Activated CD8-positive, alpha-beta T cell treated with anti-CD3 and anti-CD28 coated beads for 36 hours (primary cell): Measurements from ENCODE around the gene MCM5. TPM values are rescaled to one million over a fixed set of nuclear protein-coding genes. Genes with fewer than 3 reads are reported as not detected.
A peak's percentile ranks its signal among the peaks of the same experiment; 100 is the strongest.

Experiments
- ATAC-seq: fragments of 200-7000 bp; cut with Tn5 transposase; one replicate; pipeline ENCODE4 v1.10.0; 2021; ENCODE audit warnings: mild to moderate bottlenecking, moderate library complexity
- CTCF ChIA-PET: fragments of 350-600 bp; sonication (Branson Sonifier 250); formaldehyde crosslinking; loops from one replicate; lab custom pipeline; 2021; ENCODE audit warnings: antibody characterized with exemption; lab: Charles Lee
- POLR2A ChIA-PET: fragments of 350-600 bp; sonication (Branson Sonifier 250); formaldehyde crosslinking; loops from one replicate; lab custom pipeline; 2021; ENCODE audit warnings: antibody characterized with exemption; lab: Charles Lee
- DNase-seq: peaks from one replicate; pipeline ENCODE4 v3.0.0-alpha.2; 2020
- H3K27ac Mint-ChIP-seq: one replicate; pipeline ENCODE4 v1.8.0; 2021; ENCODE audit warnings: mild to moderate bottlenecking, mixed read lengths
- H3K27me3 Mint-ChIP-seq: one replicate; pipeline ENCODE4 v1.8.0; 2021; ENCODE audit warnings: mixed read lengths
- H3K36me3 Mint-ChIP-seq: one replicate; pipeline ENCODE4 v1.8.0; 2021; ENCODE audit warnings: low read depth, mixed read lengths
- H3K4me1 Mint-ChIP-seq: one replicate; pipeline ENCODE4 v1.8.0; 2021; ENCODE audit warnings: low read depth, mixed read lengths
- H3K4me3 Mint-ChIP-seq: one replicate; pipeline ENCODE4 v1.8.0; 2021; ENCODE audit warnings: mild to moderate bottlenecking, moderate library complexity, mixed read lengths
- H3K9me3 Mint-ChIP-seq: one replicate; pipeline ENCODE4 v1.8.0; 2021; ENCODE audit warnings: mixed read lengths
- intact Hi-C: fragments of 100-400 bp; cut with micrococcal nuclease; formaldehyde crosslinking; loops from one replicate; pipeline ENCODE4 v1.10.0; 2022
- total RNA-seq, 2 experiments: library from RNA; stranded (reverse); gene quantifications; one replicate each; pipeline ENCODE4 v1.2.3, GENCODE V29; 2021
- TF ChIP-seq, protein P1 (sequence below): fragments of 200-600 bp; IDR thresholded peaks from one replicate; pipeline ENCODE4 v1.8.0; 2022; ENCODE audit warnings: antibody characterized with exemption, mild to moderate bottlenecking

The MCM5 gene
- total RNA-seq, 2 experiments from 2014 or later: 318 to 319 TPM

DNA sequence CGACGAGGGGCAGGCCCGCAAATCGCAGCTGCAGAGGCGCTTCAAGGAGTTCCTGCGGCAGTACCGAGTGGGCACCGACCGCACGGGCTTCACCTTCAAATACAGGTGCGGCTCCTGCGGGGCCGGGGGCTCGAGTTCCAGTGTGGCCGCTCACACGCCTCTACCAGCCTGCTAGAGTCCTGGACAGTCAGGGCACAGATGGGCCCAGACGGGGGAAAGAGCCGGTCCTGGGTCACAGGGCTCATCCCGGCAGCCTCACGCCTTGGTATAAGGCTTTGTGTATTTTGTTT lies 506 bp downstream of the MCM5 start:
- intact Hi-C loops: no loop called here
- Mint-ChIP-seq H3K36me3 (peaks cover 46% of the 10 kb centered on the region), H3K4me3 (peak overlapping the region; percentile 99), H3K4me1 (peaks cover 26% of the 10 kb centered on the region), H3K27me3 (no peaks in the 10 kb centered on the region), H3K27ac (peak overlapping the region; percentile 99), H3K9me3 (no peaks in the 10 kb centered on the region)
- DNase-seq (peak; percentile 48), ATAC-seq (peak; percentile 12)
- POLR2A ChIA-PET: interaction anchor here (1.2 to 16.3 kb wide), 4 partner anchors 10 to 205 kb away, joined by 3 to 237 read pairs (median 64); no protein-coding TSS in a partner anchor
- CTCF ChIA-PET: interaction anchor here (2.0 kb wide), 1 partner anchor 49 kb away, joined by 7 read pairs; no protein-coding TSS in a partner anchor
- TF ChIP-seq, protein P1, sequence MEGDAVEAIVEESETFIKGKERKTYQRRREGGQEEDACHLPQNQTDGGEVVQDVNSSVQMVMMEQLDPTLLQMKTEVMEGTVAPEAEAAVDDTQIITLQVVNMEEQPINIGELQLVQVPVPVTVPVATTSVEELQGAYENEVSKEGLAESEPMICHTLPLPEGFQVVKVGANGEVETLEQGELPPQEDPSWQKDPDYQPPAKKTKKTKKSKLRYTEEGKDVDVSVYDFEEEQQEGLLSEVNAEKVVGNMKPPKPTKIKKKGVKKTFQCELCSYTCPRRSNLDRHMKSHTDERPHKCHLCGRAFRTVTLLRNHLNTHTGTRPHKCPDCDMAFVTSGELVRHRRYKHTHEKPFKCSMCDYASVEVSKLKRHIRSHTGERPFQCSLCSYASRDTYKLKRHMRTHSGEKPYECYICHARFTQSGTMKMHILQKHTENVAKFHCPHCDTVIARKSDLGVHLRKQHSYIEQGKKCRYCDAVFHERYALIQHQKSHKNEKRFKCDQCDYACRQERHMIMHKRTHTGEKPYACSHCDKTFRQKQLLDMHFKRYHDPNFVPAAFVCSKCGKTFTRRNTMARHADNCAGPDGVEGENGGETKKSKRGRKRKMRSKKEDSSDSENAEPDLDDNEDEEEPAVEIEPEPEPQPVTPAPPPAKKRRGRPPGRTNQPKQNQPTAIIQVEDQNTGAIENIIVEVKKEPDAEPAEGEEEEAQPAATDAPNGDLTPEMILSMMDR: no peak

DNA sequence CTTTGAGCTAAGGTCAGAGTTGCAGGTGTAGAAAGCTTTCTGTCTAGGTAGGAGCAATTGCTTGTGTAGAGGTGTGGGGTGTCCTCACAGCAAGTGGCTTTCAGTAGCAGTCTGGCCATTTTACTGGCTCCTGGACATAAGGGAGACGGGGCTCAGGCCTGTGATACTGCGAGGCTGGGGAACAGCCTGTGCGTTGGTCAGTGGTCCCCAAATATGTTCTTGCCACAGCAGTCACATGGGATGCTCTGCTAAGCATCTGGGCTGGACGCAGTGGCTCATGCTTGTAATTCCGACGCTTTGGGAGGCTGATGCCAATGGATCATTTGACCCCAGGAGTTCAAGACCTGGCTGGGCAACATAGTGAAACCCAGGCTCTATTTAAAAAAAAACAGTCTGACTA lies 1.9 kb downstream of the MCM5 start:
- peak overlapping the region; percentile 76 for H3K27ac Mint-ChIP-seq
- POLR2A ChIA-PET: interaction anchor here (0.9 to 16.3 kb wide), 5 partner anchors 10 to 29 kb away, joined by 3 to 237 read pairs (median 4); no protein-coding TSS in a partner anchor
- no peaks in the 10 kb centered on the region for H3K9me3 Mint-ChIP-seq
- ATAC-seq (no peak), DNase-seq (no peak)
- TF ChIP-seq, protein P1: no peak
- CTCF ChIA-PET: interaction anchor here (2.0 kb wide), 1 partner anchor 51 kb away, joined by 7 read pairs; no protein-coding TSS in a partner anchor
- H3K4me3 Mint-ChIP-seq: peak overlapping the region; percentile 99
- H3K27me3 Mint-ChIP-seq: no peaks in the 10 kb centered on the region
- peaks cover 56% of the 10 kb centered on the region for H3K36me3 Mint-ChIP-seq
- H3K4me1 Mint-ChIP-seq: peaks cover 29% of the 10 kb centered on the region
- intact Hi-C loops: no loop called here

DNA sequence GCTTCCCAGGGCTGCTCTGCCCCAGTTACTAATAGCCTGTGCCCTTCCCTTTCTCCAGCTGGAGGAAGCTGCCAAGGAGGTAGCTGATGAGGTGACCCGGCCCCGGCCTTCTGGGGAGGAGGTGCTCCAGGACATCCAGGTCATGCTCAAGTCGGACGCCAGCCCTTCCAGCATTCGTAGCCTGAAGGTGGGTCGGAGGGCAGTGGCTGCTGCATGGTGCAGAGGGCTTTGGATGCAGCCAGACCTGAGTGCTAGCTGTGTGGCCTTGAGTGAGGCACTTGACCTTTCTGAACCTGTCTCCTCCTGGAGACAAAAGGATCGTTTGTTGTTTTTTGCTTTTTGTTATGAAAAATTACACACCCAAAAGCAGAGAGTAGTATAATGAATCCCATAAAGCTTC lies 3.4 kb downstream of the MCM5 start:
- Mint-ChIP-seq H3K27me3 (no peaks in the 10 kb centered on the region), H3K4me3 (no peak overlapping the region), H3K9me3 (no peaks in the 10 kb centered on the region), H3K4me1 (peaks cover 37% of the 10 kb centered on the region), H3K36me3 (peaks cover 71% of the 10 kb centered on the region), H3K27ac (no peak overlapping the region)
- ChIA-PET CTCF (interaction anchor here (1.4 to 1.8 kb wide), 3 partner anchors 27 to 180 kb away, joined by 4 to 5 read pairs (median 4); no protein-coding TSS in a partner anchor), POLR2A (interaction anchor here (1.0 to 16.3 kb wide), 5 partner anchors 9 to 30 kb away, joined by 3 to 237 read pairs (median 4); partner anchors contain the start of gene HMOX1)
- intact Hi-C loops: no loop called here
- TF ChIP-seq, protein P1: no peak
- ATAC-seq (no peak), DNase-seq (no peak)

DNA sequence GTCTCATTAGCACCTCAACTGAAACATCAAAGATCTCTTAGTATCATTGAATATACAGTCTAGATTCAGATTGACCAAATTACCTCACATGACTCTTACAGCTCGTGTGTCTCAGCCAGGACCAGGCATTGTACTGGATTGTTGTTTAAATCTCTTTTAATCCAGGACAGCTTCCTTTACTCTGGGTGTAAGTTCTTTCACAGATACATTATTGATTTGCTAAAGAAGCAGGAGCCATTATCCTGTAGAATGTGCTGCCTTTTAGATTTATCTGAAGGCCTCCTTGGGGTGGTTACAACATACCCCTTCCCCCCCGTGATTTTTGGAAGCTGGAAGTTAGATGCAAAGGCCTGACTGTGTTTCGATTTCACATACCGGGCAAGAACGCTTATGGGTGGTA lies 4.2 kb downstream of the MCM5 start:
- ChIA-PET POLR2A (interaction anchor here (1.2 to 16.3 kb wide), 5 partner anchors 8 to 31 kb away, joined by 3 to 237 read pairs (median 3); partner anchors contain the start of gene HMOX1), CTCF (interaction anchor here (0.5 to 1.8 kb wide), 4 partner anchors 26 to 223 kb away, joined by 3 to 5 read pairs (median 4); no protein-coding TSS in a partner anchor)
- TF ChIP-seq, protein P1: no peak
- Mint-ChIP-seq H3K4me1 (peaks cover 37% of the 10 kb centered on the region), H3K36me3 (peaks cover 75% of the 10 kb centered on the region), H3K9me3 (no peaks in the 10 kb centered on the region), H3K27me3 (no peaks in the 10 kb centered on the region), H3K4me3 (no peak overlapping the region), H3K27ac (no peak overlapping the region)
- intact Hi-C loops: no loop called here
- ATAC-seq: no peak
- no peak for DNase-seq

DNA sequence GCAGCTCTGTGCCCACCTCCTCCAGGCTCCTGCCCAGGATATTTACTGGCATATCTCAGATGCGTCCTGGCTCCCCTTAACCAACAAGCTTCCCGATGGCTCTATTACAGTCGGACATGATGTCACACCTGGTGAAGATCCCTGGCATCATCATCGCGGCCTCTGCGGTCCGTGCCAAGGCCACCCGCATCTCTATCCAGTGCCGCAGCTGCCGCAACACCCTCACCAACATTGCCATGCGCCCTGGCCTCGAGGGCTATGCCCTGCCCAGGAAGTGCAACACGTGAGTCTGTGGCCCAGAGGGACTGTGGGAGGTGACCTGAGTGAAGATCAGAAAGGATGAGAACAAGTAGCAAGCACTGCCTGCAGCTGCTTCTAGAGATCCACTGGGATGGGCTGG lies 6.5 kb downstream of the MCM5 start:
- POLR2A ChIA-PET: interaction anchor here (1.2 to 16.3 kb wide), 3 partner anchors 6 to 47 kb away, joined by 3 to 237 read pairs (median 125); no protein-coding TSS in a partner anchor
- TF ChIP-seq, protein P1: no peak
- no peak overlapping the region for H3K4me3 Mint-ChIP-seq
- intact Hi-C loops: no loop called here
- ATAC-seq (no peak), DNase-seq (no peak)
- H3K9me3 Mint-ChIP-seq: no peaks in the 10 kb centered on the region
- H3K36me3 Mint-ChIP-seq: peaks cover 79% of the 10 kb centered on the region
- H3K27me3 Mint-ChIP-seq: no peaks in the 10 kb centered on the region
- CTCF ChIA-PET: no interaction called here
- H3K4me1 Mint-ChIP-seq: peaks cover 49% of the 10 kb centered on the region
- no peak overlapping the region for H3K27ac Mint-ChIP-seq
